AG04450 (cell line): Measurements from ENCODE around the gene CSTPP1. TPM values are rescaled to one million over a fixed set of nuclear protein-coding genes. Genes with fewer than 3 reads are reported as not detected.
A peak's percentile ranks its signal among the peaks of the same experiment; 100 is the strongest.

Source experiments
- CTCF ChIA-PET: fragments of 300-600, 350-600 bp; formaldehyde crosslinking; extraction: SDS; loops from one replicate; lab custom pipeline; 2022; ENCODE audit warnings: antibody characterized with exemption, inconsistent platforms; lab: Charles Lee
- POLR2A ChIA-PET: fragments of 350-600 bp; formaldehyde crosslinking; extraction: SDS; loops from one replicate; lab custom pipeline; 2021; ENCODE audit warnings: antibody characterized with exemption, inconsistent platforms; lab: Yijun Ruan, JAX
- DNase-seq: peaks from one replicate; pipeline ENCODE4 v3.0.0-alpha.2; 2011; ENCODE audit warnings: low read depth, low spot score
- H3K27ac ChIP-seq: one replicate; pipeline ENCODE4 v1.5.1; 2012; ENCODE audit warnings: low read depth, low read length, control low read depth
- H3K27me3 ChIP-seq: one replicate; pipeline ENCODE4 v1.6.0; 2012; ENCODE audit warnings: low read length; ENCODE audit not compliant: control insufficient read depth, insufficient read depth
- H3K4me3 ChIP-seq: 2 replicates; pipeline ENCODE4 v1.5.1; 2011; ENCODE audit warnings: mild to moderate bottlenecking, low read depth, low read length, control low read depth
- H3K9me3 ChIP-seq: 2 replicates; pipeline ENCODE4 v1.5.1; 2012; ENCODE audit warnings: low read length; ENCODE audit not compliant: control insufficient read depth, insufficient read depth
- polyA plus RNA-seq: library from polyadenylated mRNA; depleted of rRNA; stranded (reverse); fragments of >200 nt; gene quantifications from 2 replicates; pipeline ENCODE4 v1.2.3, GENCODE V29; 2011
- TF ChIP-seq, protein P1 (sequence below): IDR thresholded peaks from 2 replicates; pipeline ENCODE4 v1.5.1; 2011; ENCODE audit warnings: low read depth, low read length, control low read depth, inconsistent platforms

The CSTPP1 gene
- polyA plus RNA-seq, 1 experiment = 30.2 TPM

DNA sequence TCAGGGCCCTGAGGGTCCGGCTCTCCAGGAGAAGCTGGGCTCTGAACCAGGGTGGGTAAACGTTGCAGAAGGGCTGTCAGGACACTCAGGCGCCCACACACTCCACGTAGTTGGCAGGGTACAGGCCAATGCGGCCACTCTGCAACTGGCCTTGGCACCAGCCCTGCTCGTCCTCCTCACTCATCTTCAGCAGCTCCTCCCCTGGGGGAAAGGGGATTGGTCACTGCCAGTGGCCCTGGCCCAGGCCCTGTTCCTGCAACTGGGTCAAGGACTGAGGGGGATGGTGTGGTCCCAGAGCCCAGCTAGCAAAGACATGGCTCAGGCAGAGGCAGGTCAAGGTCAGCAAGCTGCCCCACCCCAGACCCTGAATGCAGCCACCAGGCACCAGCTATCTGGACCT lies 241.3 kb downstream of the CSTPP1 start:
- ChIA-PET CTCF (interaction anchor here (0.6 to 3.6 kb wide), 11 partner anchors 9 to 262 kb away, joined by 3 to 48 read pairs (median 6); partner anchors contain the start of genes ACP2 and NR1H3), POLR2A (interaction anchor here (1.9 kb wide), 1 partner anchor 37 kb away, joined by 8 read pairs; the partner anchor contains the start of gene DDB2)
- H3K27me3 ChIP-seq = no peaks in the 10 kb centered on the region
- DNase-seq = no peak
- TF ChIP-seq, protein P1, sequence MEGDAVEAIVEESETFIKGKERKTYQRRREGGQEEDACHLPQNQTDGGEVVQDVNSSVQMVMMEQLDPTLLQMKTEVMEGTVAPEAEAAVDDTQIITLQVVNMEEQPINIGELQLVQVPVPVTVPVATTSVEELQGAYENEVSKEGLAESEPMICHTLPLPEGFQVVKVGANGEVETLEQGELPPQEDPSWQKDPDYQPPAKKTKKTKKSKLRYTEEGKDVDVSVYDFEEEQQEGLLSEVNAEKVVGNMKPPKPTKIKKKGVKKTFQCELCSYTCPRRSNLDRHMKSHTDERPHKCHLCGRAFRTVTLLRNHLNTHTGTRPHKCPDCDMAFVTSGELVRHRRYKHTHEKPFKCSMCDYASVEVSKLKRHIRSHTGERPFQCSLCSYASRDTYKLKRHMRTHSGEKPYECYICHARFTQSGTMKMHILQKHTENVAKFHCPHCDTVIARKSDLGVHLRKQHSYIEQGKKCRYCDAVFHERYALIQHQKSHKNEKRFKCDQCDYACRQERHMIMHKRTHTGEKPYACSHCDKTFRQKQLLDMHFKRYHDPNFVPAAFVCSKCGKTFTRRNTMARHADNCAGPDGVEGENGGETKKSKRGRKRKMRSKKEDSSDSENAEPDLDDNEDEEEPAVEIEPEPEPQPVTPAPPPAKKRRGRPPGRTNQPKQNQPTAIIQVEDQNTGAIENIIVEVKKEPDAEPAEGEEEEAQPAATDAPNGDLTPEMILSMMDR = no peak
- H3K27ac ChIP-seq = peak overlapping the region; percentile 57
- no peaks in the 10 kb centered on the region; the same call in 1 of the 2 replicates for H3K9me3 ChIP-seq
- no peak overlapping the region for H3K4me3 ChIP-seq

GRCh38 chr11:47178316-47178715 lies 241.8 kb downstream of the CSTPP1 start:
- POLR2A ChIA-PET = interaction anchor here (1.9 kb wide), 1 partner anchor 36 kb away, joined by 8 read pairs; the partner anchor contains the start of gene DDB2
- DNase-seq = no peak
- Histone ChIP-seq H3K9me3 (no peaks in the 10 kb centered on the region; the same call in 1 of the 2 replicates), H3K27me3 (no peaks in the 10 kb centered on the region), H3K27ac (no peak overlapping the region), H3K4me3 (no peak overlapping the region)
- CTCF ChIA-PET = interaction anchor here (0.6 to 3.6 kb wide), 11 partner anchors 9 to 262 kb away, joined by 3 to 48 read pairs (median 6); partner anchors contain the start of genes ACP2 and NR1H3
- TF ChIP-seq, protein P1 = no peak

GRCh38 chr11:47178737-47179654 lies 242.4 kb downstream of the CSTPP1 start:
- CTCF ChIA-PET = interaction anchor here (0.6 to 4.5 kb wide), 20 partner anchors 8 to 214 kb away, joined by 3 to 48 read pairs (median 4); partner anchors contain the start of gene NR1H3
- H3K4me3 ChIP-seq = no peak overlapping the region
- no peak for DNase-seq
- TF ChIP-seq, protein P1 = no peak
- no peaks in the 10 kb centered on the region; the same call in 1 of the 2 replicates for H3K9me3 ChIP-seq
- no peak overlapping the region for H3K27ac ChIP-seq
- POLR2A ChIA-PET = interaction anchor here (0.6 to 1.9 kb wide), 3 partner anchors 35 to 51 kb away, joined by 8 read pairs; partner anchors contain the start of gene DDB2
- H3K27me3 ChIP-seq = no peaks in the 10 kb centered on the region

GRCh38 chr11:47179655-47179991 lies 243.1 kb downstream of the CSTPP1 start:
- TF ChIP-seq, protein P1 = peak; percentile 66
- ChIA-PET CTCF (interaction anchor here (0.7 to 4.5 kb wide), 12 partner anchors 8 to 214 kb away, joined by 3 to 48 read pairs (median 4); partner anchors contain the start of gene NR1H3), POLR2A (interaction anchor here (0.6 kb wide), 2 partner anchors 35 to 50 kb away, joined by 8 read pairs; no protein-coding TSS in a partner anchor)
- Histone ChIP-seq H3K27ac (no peak overlapping the region), H3K4me3 (no peak overlapping the region), H3K27me3 (no peaks in the 10 kb centered on the region), H3K9me3 (no peaks in the 10 kb centered on the region; the same call in 1 of the 2 replicates)
- no peak for DNase-seq
